ENCODE data around the gene SEMA4C.

- TF ChIP-seq CTCF (IDR thresholded peaks at IDR 0.05) (no peak), POLR2A (IDR thresholded peaks at IDR 0.05; ENCODE audit: low read depth) (no peak), EP300 (IDR thresholded peaks at IDR 0.05) (no peak), POLR2AphosphoS5 (IDR thresholded peaks at IDR 0.05) (no peak)
These were observed 1.9 kb downstream of the SEMA4C start for GRCh38 chr2:96867756-96868554.
